Measurements from ENCODE around the gene MRPL1.

MRPL1 gene

DNA sequence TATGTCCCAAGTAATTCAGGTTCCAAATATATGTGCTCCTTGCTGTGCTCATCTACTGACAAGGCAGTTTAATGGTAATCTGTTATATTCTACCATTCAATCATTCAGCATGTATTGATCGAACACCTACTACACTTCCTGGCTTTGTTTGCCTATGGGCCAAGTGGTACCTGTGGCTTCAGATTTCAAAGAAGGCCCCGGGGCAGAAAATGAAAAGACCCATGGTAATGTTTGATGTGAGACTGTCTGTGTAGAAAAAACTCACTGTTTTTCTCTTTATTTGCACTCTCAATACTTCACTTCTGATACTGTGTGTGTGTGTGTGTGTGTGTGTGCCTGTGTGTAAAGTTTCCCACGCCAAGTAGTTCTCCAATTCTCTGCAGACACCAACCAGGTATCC, 133.4 kb downstream of the MRPL1 start:
- no peaks in the 10 kb centered on the region for H3K36me3 ChIP-seq (ENCODE audit: control insufficient read depth in 2 of 2, insufficient read depth in 1 of 2, low read length in 2 of 2)
- TF ChIP-seq HOXA7 (CRISPR knock-in tag; IDR thresholded peaks at IDR 0.05; ENCODE audit: borderline replicate concordance): no peak
- TF ChIP-seq, protein P1, sequence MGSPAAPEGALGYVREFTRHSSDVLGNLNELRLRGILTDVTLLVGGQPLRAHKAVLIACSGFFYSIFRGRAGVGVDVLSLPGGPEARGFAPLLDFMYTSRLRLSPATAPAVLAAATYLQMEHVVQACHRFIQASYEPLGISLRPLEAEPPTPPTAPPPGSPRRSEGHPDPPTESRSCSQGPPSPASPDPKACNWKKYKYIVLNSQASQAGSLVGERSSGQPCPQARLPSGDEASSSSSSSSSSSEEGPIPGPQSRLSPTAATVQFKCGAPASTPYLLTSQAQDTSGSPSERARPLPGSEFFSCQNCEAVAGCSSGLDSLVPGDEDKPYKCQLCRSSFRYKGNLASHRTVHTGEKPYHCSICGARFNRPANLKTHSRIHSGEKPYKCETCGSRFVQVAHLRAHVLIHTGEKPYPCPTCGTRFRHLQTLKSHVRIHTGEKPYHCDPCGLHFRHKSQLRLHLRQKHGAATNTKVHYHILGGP (tag by site-specific recombination; IDR thresholded peaks at IDR 0.05): no peak
- H3K9me3 ChIP-seq (ENCODE audit: control insufficient read depth, insufficient read depth, low read depth, low read length): no peaks in the 10 kb centered on the region
- no peak overlapping the region for H3K4me3 ChIP-seq (ENCODE audit: low read depth, low read length)
- H3K4me1 ChIP-seq (ENCODE audit: control insufficient read depth, insufficient read depth, low read length): no peaks in the 10 kb centered on the region
- ChIA-PET POLR2A (no interaction called here), CTCF (interaction anchor here (0.6 kb wide), 1 partner anchor 493 kb away, joined by 3 read pairs; no protein-coding TSS in a partner anchor)
- H3K27ac ChIP-seq (ENCODE audit: extremely low read depth, low read depth, low read length): no peak overlapping the region

DNA sequence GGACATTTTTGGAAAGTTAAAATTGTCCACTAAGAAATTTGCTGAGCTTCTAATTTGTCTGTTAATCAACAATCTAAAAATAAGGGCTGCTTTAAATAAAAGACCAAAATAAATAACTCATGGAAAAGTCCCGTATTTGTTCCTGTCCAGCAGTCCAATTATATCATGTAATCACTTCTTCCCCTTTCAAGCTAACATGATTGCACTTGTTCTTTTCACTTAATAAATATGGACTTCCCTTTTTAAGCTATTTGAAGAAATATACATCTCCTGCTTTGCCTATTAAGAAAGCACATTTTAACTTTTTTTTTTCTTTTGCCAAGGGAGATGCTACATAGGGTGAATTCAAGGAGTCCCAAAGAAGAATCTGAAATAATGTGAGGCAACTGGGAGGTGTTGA, 138.9 kb downstream of the MRPL1 start:
- ChIA-PET CTCF (interaction anchor here (0.6 to 0.7 kb wide), 2 partner anchors 51 to 326 kb away, joined by 3 read pairs; no protein-coding TSS in a partner anchor), POLR2A (no interaction called here)
- Histone ChIP-seq H3K4me1 (ENCODE audit: control insufficient read depth, insufficient read depth, low read length) (no peaks in the 10 kb centered on the region), H3K4me3 (ENCODE audit: low read depth, low read length) (no peak overlapping the region), H3K27ac (ENCODE audit: extremely low read depth, low read depth, low read length) (no peak overlapping the region), H3K36me3 (ENCODE audit: control insufficient read depth in 2 of 2, insufficient read depth in 1 of 2, low read length in 2 of 2) (no peaks in the 10 kb centered on the region), H3K9me3 (ENCODE audit: control insufficient read depth, insufficient read depth, low read depth, low read length) (no peaks in the 10 kb centered on the region)
- TF ChIP-seq ZNF830 (tag by site-specific recombination; IDR thresholded peaks at IDR 0.05; ENCODE audit: low read depth) (no peak), TCF7L2 (IDR thresholded peaks at IDR 0.05; ENCODE audit: borderline replicate concordance, low read depth, low read length) (no peak), ZNF837 (tag by site-specific recombination; IDR thresholded peaks at IDR 0.05) (no peak), GLIS1 (tag by site-specific recombination; IDR thresholded peaks at IDR 0.05) (no peak), ZNF670 (tag by site-specific recombination; IDR thresholded peaks at IDR 0.05; ENCODE audit: low read depth) (no peak), RBAK (tag by site-specific recombination; IDR thresholded peaks at IDR 0.05) (no peak), BCL11B (tag by site-specific recombination; IDR thresholded peaks at IDR 0.05; ENCODE audit: low read depth) (no peak), GLIS2 (tag by site-specific recombination; IDR thresholded peaks at IDR 0.05) (no peak), ZNF514 (tag by site-specific recombination; IDR thresholded peaks at IDR 0.05) (no peak), ZNF555 (tag by site-specific recombination; conservative IDR thresholded peaks at IDR 0.05) (no peak), YY1 (tag by site-specific recombination; IDR thresholded peaks at IDR 0.05) (no peak)
- TF ChIP-seq, protein P2, sequence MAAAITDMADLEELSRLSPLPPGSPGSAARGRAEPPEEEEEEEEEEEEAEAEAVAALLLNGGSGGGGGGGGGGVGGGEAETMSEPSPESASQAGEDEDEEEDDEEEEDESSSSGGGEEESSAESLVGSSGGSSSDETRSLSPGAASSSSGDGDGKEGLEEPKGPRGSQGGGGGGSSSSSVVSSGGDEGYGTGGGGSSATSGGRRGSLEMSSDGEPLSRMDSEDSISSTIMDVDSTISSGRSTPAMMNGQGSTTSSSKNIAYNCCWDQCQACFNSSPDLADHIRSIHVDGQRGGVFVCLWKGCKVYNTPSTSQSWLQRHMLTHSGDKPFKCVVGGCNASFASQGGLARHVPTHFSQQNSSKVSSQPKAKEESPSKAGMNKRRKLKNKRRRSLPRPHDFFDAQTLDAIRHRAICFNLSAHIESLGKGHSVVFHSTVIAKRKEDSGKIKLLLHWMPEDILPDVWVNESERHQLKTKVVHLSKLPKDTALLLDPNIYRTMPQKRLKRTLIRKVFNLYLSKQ (tag by site-specific recombination; IDR thresholded peaks at IDR 0.05; ENCODE audit: borderline replicate concordance): no peak
- TF ChIP-seq, protein P3, sequence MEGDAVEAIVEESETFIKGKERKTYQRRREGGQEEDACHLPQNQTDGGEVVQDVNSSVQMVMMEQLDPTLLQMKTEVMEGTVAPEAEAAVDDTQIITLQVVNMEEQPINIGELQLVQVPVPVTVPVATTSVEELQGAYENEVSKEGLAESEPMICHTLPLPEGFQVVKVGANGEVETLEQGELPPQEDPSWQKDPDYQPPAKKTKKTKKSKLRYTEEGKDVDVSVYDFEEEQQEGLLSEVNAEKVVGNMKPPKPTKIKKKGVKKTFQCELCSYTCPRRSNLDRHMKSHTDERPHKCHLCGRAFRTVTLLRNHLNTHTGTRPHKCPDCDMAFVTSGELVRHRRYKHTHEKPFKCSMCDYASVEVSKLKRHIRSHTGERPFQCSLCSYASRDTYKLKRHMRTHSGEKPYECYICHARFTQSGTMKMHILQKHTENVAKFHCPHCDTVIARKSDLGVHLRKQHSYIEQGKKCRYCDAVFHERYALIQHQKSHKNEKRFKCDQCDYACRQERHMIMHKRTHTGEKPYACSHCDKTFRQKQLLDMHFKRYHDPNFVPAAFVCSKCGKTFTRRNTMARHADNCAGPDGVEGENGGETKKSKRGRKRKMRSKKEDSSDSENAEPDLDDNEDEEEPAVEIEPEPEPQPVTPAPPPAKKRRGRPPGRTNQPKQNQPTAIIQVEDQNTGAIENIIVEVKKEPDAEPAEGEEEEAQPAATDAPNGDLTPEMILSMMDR (tag by site-specific recombination; IDR thresholded peaks at IDR 0.05): no peak
- TF ChIP-seq, protein P4, sequence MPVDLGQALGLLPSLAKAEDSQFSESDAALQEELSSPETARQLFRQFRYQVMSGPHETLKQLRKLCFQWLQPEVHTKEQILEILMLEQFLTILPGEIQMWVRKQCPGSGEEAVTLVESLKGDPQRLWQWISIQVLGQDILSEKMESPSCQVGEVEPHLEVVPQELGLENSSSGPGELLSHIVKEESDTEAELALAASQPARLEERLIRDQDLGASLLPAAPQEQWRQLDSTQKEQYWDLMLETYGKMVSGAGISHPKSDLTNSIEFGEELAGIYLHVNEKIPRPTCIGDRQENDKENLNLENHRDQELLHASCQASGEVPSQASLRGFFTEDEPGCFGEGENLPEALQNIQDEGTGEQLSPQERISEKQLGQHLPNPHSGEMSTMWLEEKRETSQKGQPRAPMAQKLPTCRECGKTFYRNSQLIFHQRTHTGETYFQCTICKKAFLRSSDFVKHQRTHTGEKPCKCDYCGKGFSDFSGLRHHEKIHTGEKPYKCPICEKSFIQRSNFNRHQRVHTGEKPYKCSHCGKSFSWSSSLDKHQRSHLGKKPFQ (tag by site-specific recombination; IDR thresholded peaks at IDR 0.05): no peak

DNA sequence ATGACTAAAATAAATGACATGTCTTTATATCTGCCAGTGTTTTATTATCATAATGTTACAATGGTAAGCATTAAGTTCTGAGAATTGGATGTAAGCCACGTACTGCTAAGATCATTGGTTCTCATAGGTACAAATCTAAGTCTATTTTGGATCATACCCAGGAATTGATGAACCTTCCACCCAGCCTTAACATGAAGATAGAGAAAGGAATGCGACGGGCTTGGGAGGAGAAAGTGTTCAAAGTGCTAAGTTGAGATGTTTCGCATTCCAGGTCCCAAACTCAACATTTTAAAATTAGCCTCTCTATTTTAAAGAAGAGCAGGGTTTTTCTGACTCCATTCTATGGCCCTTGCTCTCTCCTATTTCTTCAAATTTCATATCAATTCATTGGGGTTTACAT, 139.6 kb downstream of the MRPL1 start:
- Histone ChIP-seq H3K9me3 (ENCODE audit: control insufficient read depth, insufficient read depth, low read depth, low read length) (no peaks in the 10 kb centered on the region), H3K36me3 (ENCODE audit: control insufficient read depth in 2 of 2, insufficient read depth in 1 of 2, low read length in 2 of 2) (no peaks in the 10 kb centered on the region), H3K4me1 (ENCODE audit: control insufficient read depth, insufficient read depth, low read length) (no peaks in the 10 kb centered on the region), H3K4me3 (ENCODE audit: low read depth, low read length) (no peak overlapping the region), H3K27ac (ENCODE audit: extremely low read depth, low read depth, low read length) (no peak overlapping the region)
- POLR2A ChIA-PET: interaction anchor here (0.7 kb wide), 1 partner anchor 22 kb away, joined by 5 read pairs; no protein-coding TSS in a partner anchor
- CTCF ChIA-PET: no interaction called here
- TF ChIP-seq ZNF114 (tag by site-specific recombination; IDR thresholded peaks at IDR 0.05): no peak
- TF ChIP-seq ZFP3 (tag by site-specific recombination; IDR thresholded peaks at IDR 0.05; ENCODE audit: low read depth): no peak
- TF ChIP-seq ZNF366 (tag by site-specific recombination; conservative IDR thresholded peaks at IDR 0.05): no peak
- TF ChIP-seq ZNF660 (tag by site-specific recombination; IDR thresholded peaks at IDR 0.05): no peak
- TF ChIP-seq, protein P5, sequence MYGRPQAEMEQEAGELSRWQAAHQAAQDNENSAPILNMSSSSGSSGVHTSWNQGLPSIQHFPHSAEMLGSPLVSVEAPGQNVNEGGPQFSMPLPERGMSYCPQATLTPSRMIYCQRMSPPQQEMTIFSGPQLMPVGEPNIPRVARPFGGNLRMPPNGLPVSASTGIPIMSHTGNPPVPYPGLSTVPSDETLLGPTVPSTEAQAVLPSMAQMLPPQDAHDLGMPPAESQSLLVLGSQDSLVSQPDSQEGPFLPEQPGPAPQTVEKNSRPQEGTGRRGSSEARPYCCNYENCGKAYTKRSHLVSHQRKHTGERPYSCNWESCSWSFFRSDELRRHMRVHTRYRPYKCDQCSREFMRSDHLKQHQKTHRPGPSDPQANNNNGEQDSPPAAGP (tag by site-specific recombination; IDR thresholded peaks at IDR 0.05): no peak
- TF ChIP-seq SP2 (tag by site-specific recombination; IDR thresholded peaks at IDR 0.05): no peak
- TF ChIP-seq ZNF777 (tag by site-specific recombination; IDR thresholded peaks at IDR 0.05; ENCODE audit: borderline replicate concordance): no peak
